ENCODE data around the gene ATP5PD. TPM values are rescaled to one million over a fixed set of nuclear protein-coding genes. Genes with fewer than 3 reads are reported as not detected.

Gene ATP5PD
- total RNA-seq, result 375 and 445 TPM in 2 replicates

GRCh38 chr17:75046407-75047289, at the start of gene ATP5PD, which contains the start of gene KCTD2:
Gene ATP5PD (minus strand): TSS chr17:75046969. CDS start chr17:75042650, 4,319 bp downstream.
Gene KCTD2 (plus strand): TSS chr17:75047225. CDS start chr17:75047251, 26 bp downstream.

GRCh38 chr17:75087558-75088453, 41.0 kb upstream of the ATP5PD start, which contains the start of gene SLC16A5:
Gene SLC16A5 (plus strand): TSS chr17:75087954. CDS start chr17:75093637, 5,683 bp downstream.

DNA sequence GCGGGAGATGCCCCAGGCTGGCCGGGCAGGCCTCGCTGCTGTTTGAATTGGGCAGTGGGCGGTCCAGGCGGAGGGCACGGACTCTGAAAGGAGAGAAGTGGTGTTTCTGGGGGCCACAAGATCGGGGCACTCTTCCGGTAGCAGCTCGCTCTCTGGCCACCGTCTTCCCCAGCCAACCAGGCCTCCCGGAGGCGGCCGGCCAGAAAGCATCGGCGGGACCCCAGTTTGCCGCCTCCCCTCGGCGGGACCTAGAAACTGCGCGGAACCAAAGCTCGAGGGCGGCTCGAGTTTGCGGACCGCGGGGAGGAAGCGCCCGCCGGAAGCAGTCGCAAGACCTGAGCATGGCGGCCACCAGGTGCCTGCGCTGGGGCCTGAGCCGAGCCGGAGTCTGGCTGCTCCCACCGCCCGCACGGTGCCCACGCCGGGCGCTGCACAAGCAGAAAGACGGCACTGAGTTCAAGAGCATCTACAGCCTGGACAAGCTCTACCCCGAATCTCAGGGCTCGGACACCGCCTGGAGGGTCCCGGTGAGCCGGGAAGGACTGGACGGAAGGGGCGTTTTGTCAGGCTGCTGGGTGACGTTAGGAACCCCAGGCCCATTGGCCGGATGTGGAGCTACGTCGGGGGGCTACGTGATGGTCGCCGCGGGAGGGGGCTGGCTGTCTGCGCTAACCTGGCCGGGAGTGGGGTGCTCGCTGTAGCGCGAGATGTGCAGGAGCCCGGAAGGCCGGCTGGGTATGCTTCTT, 34.2 kb downstream of the ATP5PD start, which contains the start of gene MRPL58:
MRPL58 (plus strand) TSS at position 325 of the 746 bp plus-strand sequence; CDS start at position 342, 17 bp downstream.

Other genes with a start within 250 kb of the ATP5PD start
- gene GRIN2C, start 187.1 kb downstream of the ATP5PD start, total RNA-seq, result not detected in 2 replicates
- gene FDXR, start 174.0 kb downstream of the ATP5PD start, total RNA-seq, result 48.1 and 52.5 TPM in 2 replicates
- gene FADS6, start 153.3 kb downstream of the ATP5PD start, total RNA-seq, result not detected in 2 replicates
- not detected in 2 replicates for gene USH1G, start 123.7 kb downstream of the ATP5PD start, total RNA-seq
- gene OTOP2, start 122.7 kb downstream of the ATP5PD start, total RNA-seq, result not detected in 2 replicates
- gene OTOP3, start 111.1 kb downstream of the ATP5PD start, total RNA-seq, result not detected in 2 replicates
- gene HID1, start 74.2 kb downstream of the ATP5PD start, total RNA-seq, result under 0.01 and 0.53 TPM in 2 replicates
- gene CDR2L, start 59.3 kb downstream of the ATP5PD start, total RNA-seq, result 26.4 and 34.0 TPM in 2 replicates
- 65.7 and 94.5 TPM in 2 replicates for gene MRPL58, start 34.3 kb downstream of the ATP5PD start, total RNA-seq
- gene KCTD2, start 256 bp upstream of the ATP5PD start, total RNA-seq, result 19.7 and 20.8 TPM in 2 replicates
- gene SLC16A5, start 41.0 kb upstream of the ATP5PD start, total RNA-seq, result 12.1 and 20.2 TPM in 2 replicates
- gene ARMC7, start 63.0 kb upstream of the ATP5PD start, total RNA-seq, result 2.0 and 6.4 TPM in 2 replicates
- gene NT5C, start 84.8 kb upstream of the ATP5PD start, total RNA-seq, result 120 TPM in 2 replicates
- 272 and 335 TPM in 2 replicates for gene JPT1, start 107.5 kb upstream of the ATP5PD start, total RNA-seq
- gene SUMO2, start 136.0 kb upstream of the ATP5PD start, total RNA-seq, result 87.7 and 98.0 TPM in 2 replicates
- 32.1 and 38.9 TPM in 2 replicates for gene NUP85, start 158.7 kb upstream of the ATP5PD start, total RNA-seq
- 13.6 and 19.6 TPM in 2 replicates for gene GGA3, start 214.6 kb upstream of the ATP5PD start, total RNA-seq
- gene MRPS7, start 214.9 kb upstream of the ATP5PD start, total RNA-seq, result 46.6 and 51.3 TPM in 2 replicates
- gene MIF4GD, start 224.3 kb upstream of the ATP5PD start, total RNA-seq, result 9.8 and 16.0 TPM in 2 replicates
- gene SLC25A19, start 242.5 kb upstream of the ATP5PD start, total RNA-seq, result 4.8 and 8.1 TPM in 2 replicates